Endothelial cell (in vitro differentiated cells): ENCODE data around the gene SMARCA2. TPM values are rescaled to one million over a fixed set of nuclear protein-coding genes. Genes with fewer than 3 reads are reported as not detected.

Experiments used
- DNase-seq: peaks from one replicate; pipeline ENCODE4 v3.0.0; 2021; ENCODE audit warnings: low spot score
- H3K27ac Mint-ChIP-seq: one replicate; pipeline ENCODE4 v1.8.0; 2021; ENCODE audit warnings: mixed read lengths, inconsistent platforms; ENCODE audit not compliant: unreplicated experiment
- H3K27me3 Mint-ChIP-seq: one replicate; pipeline ENCODE4 v1.8.0; 2021; ENCODE audit warnings: mild to moderate bottlenecking, moderate library complexity, mixed read lengths, inconsistent platforms; ENCODE audit not compliant: unreplicated experiment
- H3K36me3 Mint-ChIP-seq: one replicate; pipeline ENCODE4 v1.8.0; 2021; ENCODE audit warnings: mild to moderate bottlenecking, low read depth, mixed read lengths, inconsistent platforms; ENCODE audit not compliant: unreplicated experiment
- H3K4me1 Mint-ChIP-seq: one replicate; pipeline ENCODE4 v1.8.0; 2021; ENCODE audit warnings: mild to moderate bottlenecking, mixed read lengths, inconsistent platforms; ENCODE audit not compliant: unreplicated experiment
- H3K4me3 Mint-ChIP-seq: one replicate; pipeline ENCODE4 v1.8.0; 2021; ENCODE audit warnings: mild to moderate bottlenecking, mixed read lengths, inconsistent platforms; ENCODE audit not compliant: unreplicated experiment
- H3K9me3 Mint-ChIP-seq: one replicate; pipeline ENCODE4 v1.8.0; 2021; ENCODE audit warnings: mixed read lengths, inconsistent platforms; ENCODE audit not compliant: unreplicated experiment
- total RNA-seq: library from RNA; stranded (reverse); fragmentation: NEBNext Ultra II Directional; extraction: Animal tissue kit (Norgen Biotek cat#: 25700); gene quantifications from one replicate; pipeline ENCODE4 v1.2.1, GENCODE V29; 2021; ENCODE audit not compliant: unreplicated experiment
- TF ChIP-seq, protein P1 (sequence below): fragments of 200-600 bp; sonication (generic); IDR thresholded peaks from one replicate; pipeline ENCODE4 v1.5.0; 2021; ENCODE audit warnings: antibody characterized with exemption; ENCODE audit not compliant: unreplicated experiment

Gene SMARCA2
- total RNA-seq, 1 donor from 2014 or later, result 43.7 TPM

DNA sequence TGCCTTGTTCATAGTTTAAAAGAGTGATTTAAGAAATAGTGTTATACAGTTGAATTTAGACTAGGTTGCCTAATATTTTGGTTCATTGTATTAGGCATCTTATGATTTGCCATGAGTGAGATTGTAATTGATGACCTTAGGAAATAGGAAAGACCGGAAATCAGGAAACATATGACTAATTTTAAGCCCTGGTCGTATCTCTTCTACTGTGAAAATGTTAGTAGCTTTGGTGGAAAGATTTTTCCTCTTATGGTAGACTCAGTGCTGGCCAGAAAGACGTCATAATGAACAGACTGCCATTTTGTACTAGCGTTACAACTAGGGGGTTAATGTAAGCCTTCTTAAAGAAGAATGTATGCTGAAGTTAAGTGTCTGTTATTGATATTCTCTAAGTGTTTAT, 21.7 kb downstream of the SMARCA2 start:
- H3K4me1 Mint-ChIP-seq, result peaks cover 7% of the 10 kb centered on the region
- peaks cover 10% of the 10 kb centered on the region for H3K36me3 Mint-ChIP-seq
- no peak overlapping the region for H3K27ac Mint-ChIP-seq
- H3K27me3 Mint-ChIP-seq, result no peaks in the 10 kb centered on the region
- DNase-seq, result no peak
- no peak overlapping the region for H3K4me3 Mint-ChIP-seq
- TF ChIP-seq, protein P1, sequence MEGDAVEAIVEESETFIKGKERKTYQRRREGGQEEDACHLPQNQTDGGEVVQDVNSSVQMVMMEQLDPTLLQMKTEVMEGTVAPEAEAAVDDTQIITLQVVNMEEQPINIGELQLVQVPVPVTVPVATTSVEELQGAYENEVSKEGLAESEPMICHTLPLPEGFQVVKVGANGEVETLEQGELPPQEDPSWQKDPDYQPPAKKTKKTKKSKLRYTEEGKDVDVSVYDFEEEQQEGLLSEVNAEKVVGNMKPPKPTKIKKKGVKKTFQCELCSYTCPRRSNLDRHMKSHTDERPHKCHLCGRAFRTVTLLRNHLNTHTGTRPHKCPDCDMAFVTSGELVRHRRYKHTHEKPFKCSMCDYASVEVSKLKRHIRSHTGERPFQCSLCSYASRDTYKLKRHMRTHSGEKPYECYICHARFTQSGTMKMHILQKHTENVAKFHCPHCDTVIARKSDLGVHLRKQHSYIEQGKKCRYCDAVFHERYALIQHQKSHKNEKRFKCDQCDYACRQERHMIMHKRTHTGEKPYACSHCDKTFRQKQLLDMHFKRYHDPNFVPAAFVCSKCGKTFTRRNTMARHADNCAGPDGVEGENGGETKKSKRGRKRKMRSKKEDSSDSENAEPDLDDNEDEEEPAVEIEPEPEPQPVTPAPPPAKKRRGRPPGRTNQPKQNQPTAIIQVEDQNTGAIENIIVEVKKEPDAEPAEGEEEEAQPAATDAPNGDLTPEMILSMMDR, result no peak
- H3K9me3 Mint-ChIP-seq, result no peaks in the 10 kb centered on the region

DNA sequence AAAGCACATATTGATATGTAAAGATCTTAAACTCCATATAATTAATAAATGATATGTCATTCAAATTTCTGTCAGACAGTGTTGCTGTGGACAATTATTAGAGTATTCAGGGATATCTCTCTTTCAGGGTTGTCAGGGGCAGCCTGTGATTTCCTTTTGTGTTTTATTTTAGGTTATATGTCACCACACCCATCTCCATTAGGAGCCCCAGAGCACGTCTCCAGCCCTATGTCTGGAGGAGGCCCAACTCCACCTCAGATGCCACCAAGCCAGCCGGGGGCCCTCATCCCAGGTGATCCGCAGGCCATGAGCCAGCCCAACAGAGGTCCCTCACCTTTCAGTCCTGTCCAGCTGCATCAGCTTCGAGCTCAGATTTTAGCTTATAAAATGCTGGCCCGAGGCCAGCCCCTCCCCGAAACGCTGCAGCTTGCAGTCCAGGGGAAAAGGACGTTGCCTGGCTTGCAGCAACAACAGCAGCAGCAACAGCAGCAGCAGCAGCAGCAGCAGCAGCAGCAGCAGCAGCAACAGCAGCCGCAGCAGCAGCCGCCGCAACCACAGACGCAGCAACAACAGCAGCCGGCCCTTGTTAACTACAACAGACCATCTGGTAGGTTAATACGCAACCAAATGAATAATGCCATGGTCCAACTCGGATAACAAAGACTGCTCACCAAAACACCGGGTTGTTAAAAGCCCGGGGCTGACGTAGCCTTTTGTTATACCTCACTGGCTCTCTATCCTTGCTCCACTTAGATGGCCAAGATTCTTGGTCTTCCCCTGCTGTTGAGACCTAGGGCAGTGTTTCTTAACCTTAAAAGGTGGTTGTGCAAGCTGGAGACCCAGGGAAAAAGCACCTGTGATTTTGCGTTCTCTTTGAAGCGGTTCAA, 24.4 kb downstream of the SMARCA2 start:
- H3K27ac Mint-ChIP-seq, result no peak overlapping the region
- no peak overlapping the region for H3K4me3 Mint-ChIP-seq
- H3K9me3 Mint-ChIP-seq, result no peaks in the 10 kb centered on the region
- TF ChIP-seq, protein P1, result no peak
- peaks cover 10% of the 10 kb centered on the region for H3K36me3 Mint-ChIP-seq
- H3K4me1 Mint-ChIP-seq, result peaks cover 14% of the 10 kb centered on the region
- no peak for DNase-seq
- no peaks in the 10 kb centered on the region for H3K27me3 Mint-ChIP-seq

- DNase-seq, result no peak
- H3K27me3 Mint-ChIP-seq, result no peaks in the 10 kb centered on the region
- H3K9me3 Mint-ChIP-seq, result no peaks in the 10 kb centered on the region
- H3K27ac Mint-ChIP-seq, result no peak overlapping the region
- no peak overlapping the region for H3K4me3 Mint-ChIP-seq
- peaks cover 14% of the 10 kb centered on the region for H3K4me1 Mint-ChIP-seq
- TF ChIP-seq, protein P1, result no peak
- H3K36me3 Mint-ChIP-seq, result peaks cover 10% of the 10 kb centered on the region
These were observed 25.7 kb downstream of the SMARCA2 start for GRCh38 chr9:2040828-2041227.

GRCh38 chr9:2041736-2042135, 26.6 kb downstream of the SMARCA2 start:
- H3K4me1 Mint-ChIP-seq, result peaks cover 14% of the 10 kb centered on the region
- no peak for DNase-seq
- TF ChIP-seq, protein P1, result no peak
- H3K4me3 Mint-ChIP-seq, result no peak overlapping the region
- no peaks in the 10 kb centered on the region for H3K9me3 Mint-ChIP-seq
- H3K27me3 Mint-ChIP-seq, result no peaks in the 10 kb centered on the region
- peaks cover 10% of the 10 kb centered on the region for H3K36me3 Mint-ChIP-seq
- H3K27ac Mint-ChIP-seq, result no peak overlapping the region

GRCh38 chr9:2043243-2043642, 28.1 kb downstream of the SMARCA2 start:
- TF ChIP-seq, protein P1, result no peak
- H3K4me3 Mint-ChIP-seq, result no peak overlapping the region
- no peak for DNase-seq
- H3K27me3 Mint-ChIP-seq, result no peaks in the 10 kb centered on the region
- H3K9me3 Mint-ChIP-seq, result no peaks in the 10 kb centered on the region
- H3K27ac Mint-ChIP-seq, result no peak overlapping the region
- H3K4me1 Mint-ChIP-seq, result peaks cover 14% of the 10 kb centered on the region
- H3K36me3 Mint-ChIP-seq, result peaks cover 15% of the 10 kb centered on the region
